Endothelial cell of umbilical vein (primary cell): ENCODE results near the gene ZFYVE28. TPM values are rescaled to one million over a fixed set of nuclear protein-coding genes. Genes with fewer than 3 reads are reported as not detected.

Source experiments
- BruUV-seq: library from RNA; stranded (reverse); fragments of 400-500 nt; replicated peaks from 2 replicates; lab custom pipeline; 2021; lab: Mats Ljungman, UMichigan
- CTCF ChIA-PET: fragments of 300-600, 350-600 bp; sonication (Branson Sonifier 250); formaldehyde crosslinking; loops from one replicate; lab custom pipeline; 2021; ENCODE audit warnings: antibody characterized with exemption, inconsistent platforms; lab: Charles Lee
- POLR2A ChIA-PET: fragments of 300-600, 350-600 bp; sonication (Branson Sonifier 250); formaldehyde crosslinking; loops from one replicate; lab custom pipeline; 2021; ENCODE audit warnings: antibody characterized with exemption, inconsistent platforms; lab: Charles Lee
- DNase-seq: peaks from one replicate; pipeline ENCODE4 v3.0.0-alpha.2; 2011; ENCODE audit warnings: low read depth, low spot score
- FAIRE-seq: peaks from 2 replicates; lab custom pipeline; 2011; peaks lifted over from hg19 to GRCh38; lab: Jason Lieb, UNC
- H2AFZ ChIP-seq: 2 replicates; pipeline ENCODE4 v1.6.0; 2012; ENCODE audit warnings: low read depth, low read length, control low read depth, inconsistent platforms
- H3K27ac ChIP-seq: 2 replicates; pipeline ENCODE4 v1.5.1; 2011; ENCODE audit warnings: low read depth, mild to moderate bottlenecking, control low read depth, low read length, moderate library complexity; ENCODE audit not compliant: insufficient read depth
- H3K27me3 ChIP-seq, 2 experiments: 2 replicates each; pipeline versions ENCODE4 v1.6.0 to v1.6.1; 2011; ENCODE audit warnings: low read length in 2 of 2, mixed read lengths in 1 of 2; ENCODE audit not compliant: control insufficient read depth in 2 of 2, insufficient read depth in 2 of 2
- H3K36me3 ChIP-seq, 2 experiments: 2 replicates in 1 of 2; 3 replicates in 1 of 2; pipeline ENCODE4 v1.5.1; 2011; ENCODE audit warnings: low read length in 2 of 2, mild to moderate bottlenecking in 1 of 2, moderate library complexity in 1 of 2; ENCODE audit not compliant: control insufficient read depth in 2 of 2, insufficient read depth in 2 of 2; ENCODE audit errors: extremely low read depth in 1 of 2
- H3K4me1 ChIP-seq: 3 replicates; pipeline ENCODE4 v1.5.1; 2011; ENCODE audit warnings: mild to moderate bottlenecking, low read length; ENCODE audit not compliant: control insufficient read depth, insufficient read depth; ENCODE audit errors: extremely low read depth
- H3K4me2 ChIP-seq: 2 replicates; pipeline ENCODE4 v1.6.1; 2011; ENCODE audit warnings: low read length, control low read depth, mixed read lengths; ENCODE audit not compliant: insufficient read depth
- H3K4me3 ChIP-seq, 3 experiments: fragments of 200-600 bp in 1 of 3; sonication (generic), shearing (Covaris generic) in 1 of 3; replicated peaks in 1 of 3; 2 replicates each; pipeline ENCODE4 v1.5.1; 2011 to 2016; ENCODE audit warnings: control low read depth in 3 of 3, low read length in 3 of 3, mild to moderate bottlenecking in 2 of 3, inconsistent platforms in 1 of 3, low read depth in 1 of 3, moderate library complexity in 1 of 3; ENCODE audit not compliant: insufficient read depth in 1 of 3
- H3K79me2 ChIP-seq: 2 replicates; pipeline ENCODE4 v1.6.0; 2012; ENCODE audit warnings: low read length, inconsistent platforms; ENCODE audit not compliant: control insufficient read depth, insufficient read depth
- H3K9ac ChIP-seq: replicated peaks from 2 replicates; pipeline ENCODE3; 2011; ENCODE audit warnings: low read length, control low read depth; ENCODE audit not compliant: insufficient read depth; ENCODE audit errors: extremely low read depth
- H3K9me1 ChIP-seq: replicated peaks from 3 replicates; pipeline ENCODE4 v1.6.0; 2011; ENCODE audit warnings: mild to moderate bottlenecking, low read length; ENCODE audit not compliant: control insufficient read depth, insufficient read depth; ENCODE audit errors: extremely low read depth
- H3K9me3 ChIP-seq: replicated peaks from 2 replicates; pipeline ENCODE4 v1.5.1; 2012; ENCODE audit warnings: low read length, inconsistent platforms; ENCODE audit not compliant: control insufficient read depth, insufficient read depth
- H4K20me1 ChIP-seq: replicated peaks from 2 replicates; pipeline ENCODE3; 2011; ENCODE audit warnings: mild to moderate bottlenecking, low read length; ENCODE audit not compliant: control insufficient read depth, insufficient read depth; ENCODE audit errors: extremely low read depth
- CTCF ChIP-seq, 2 donors: IDR thresholded peaks; 1 replicate in 1 of 2; 2 replicates in 1 of 2; pipeline ENCODE4 v1.5.1; 2011; ENCODE audit warnings: low read length in 2 of 2, mild to moderate bottlenecking in 2 of 2, moderate library complexity in 2 of 2, control low read depth in 1 of 2, inconsistent platforms in 1 of 2, low read depth in 1 of 2; ENCODE audit not compliant: insufficient read depth in 1 of 2; ENCODE audit errors: extremely low read depth in 1 of 2
- EZH2 ChIP-seq: IDR thresholded peaks from 2 replicates; pipeline ENCODE4 v1.6.1; 2012; ENCODE audit warnings: borderline replicate concordance, low read depth, mild to moderate bottlenecking, moderate library complexity, low read length, inconsistent platforms; ENCODE audit not compliant: severe bottlenecking
- FOS ChIP-seq: IDR thresholded peaks from 2 replicates; pipeline ENCODE4 v1.6.1; 2011; ENCODE audit warnings: mild to moderate bottlenecking, low read length, moderate library complexity, borderline replicate concordance; ENCODE audit not compliant: insufficient read depth
- GATA2 ChIP-seq: IDR thresholded peaks from 2 replicates; pipeline ENCODE4 v1.7.0; 2011; ENCODE audit warnings: low read depth, mild to moderate bottlenecking, moderate library complexity, mixed read lengths, low read length; ENCODE audit not compliant: insufficient read length, insufficient read depth
- JUN ChIP-seq: IDR thresholded peaks from 2 replicates; pipeline ENCODE4 v1.6.1; 2011; ENCODE audit warnings: borderline replicate concordance, low read depth; ENCODE audit not compliant: insufficient read length, insufficient read depth
- MYC ChIP-seq: IDR thresholded peaks from one replicate; pipeline ENCODE4 v1.6.1; 2011; ENCODE audit warnings: mild to moderate bottlenecking, low read depth, low read length
- POLR2A ChIP-seq: IDR thresholded peaks from 2 replicates; pipeline ENCODE4 v1.6.1; 2012; ENCODE audit warnings: low read depth, mild to moderate bottlenecking, control low read depth, low read length
- POLR2AphosphoS5 ChIP-seq: IDR thresholded peaks from 2 replicates; pipeline ENCODE4 v1.6.1; 2012; ENCODE audit warnings: low read depth, mild to moderate bottlenecking, control low read depth, low read length, moderate library complexity; ENCODE audit not compliant: insufficient read depth
- dilution Hi-C: fragments of 300-500 bp; cut with MboI; formaldehyde crosslinking; loops from one replicate; pipeline ENCODE4 v1.15.0; 2019; ENCODE audit warnings: low sequenced_read_pairs; ENCODE audit not compliant: extremely low pct_ligation_motif_present
- intact Hi-C: fragments of 100-400 bp; cut with micrococcal nuclease; formaldehyde crosslinking; loops from one replicate; pipeline ENCODE4 v1.10.0; 2022
- polyA plus RNA-seq, 4 experiments: library from polyadenylated mRNA; depleted of rRNA in 3 of 4; stranded (reverse) in 3 of 4; unstranded in 1 of 4; fragments of >200 nt; gene quantifications; 2 replicates each; pipeline versions ENCODE4 v1.2.1 to v1.2.3, GENCODE V29; 2011 to 2012; ENCODE audit warnings: missing spikeins in 1 of 4
- total RNA-seq: library from RNA; stranded (reverse); gene quantifications from 2 replicates; pipeline ENCODE4 v1.2.3, GENCODE V29; 2021
- TF ChIP-seq, protein P1 (sequence below): IDR thresholded peaks from 2 replicates; pipeline ENCODE4 v1.6.1; 2011; ENCODE audit not compliant: insufficient read depth, insufficient read length

ZFYVE28 gene
- total and polyA plus RNA-seq, 2 donors (not counting 3 experiments of a cell fraction or from before 2014, with no cell fraction given) = 5.8 to 7.1 TPM

GRCh38 chr4:2320152-2320551 lies 98.3 kb downstream of the ZFYVE28 start:
- intact Hi-C loops (no loop called here), dilution Hi-C loops (no loop called here)
- ChIA-PET POLR2A (no interaction called here), CTCF (interaction anchor here (0.8 to 1.6 kb wide), 2 partner anchors 9 to 15 kb away, joined by 3 to 4 read pairs; no protein-coding TSS in a partner anchor)
- H3K4me1 ChIP-seq = no peaks in the 10 kb centered on the region
- H3K4me3 ChIP-seq = no peak overlapping the region
- no peaks in the 10 kb centered on the region for H3K27me3 ChIP-seq
- H4K20me1 ChIP-seq = no peaks in the 10 kb centered on the region
- H3K27ac ChIP-seq = no peak overlapping the region
- FAIRE-seq (no peak), DNase-seq (no peak)
- H3K4me2 ChIP-seq = no peak overlapping the region
- BruUV-seq = no TSS peak
- H3K9ac ChIP-seq = no peak overlapping the region
- no peaks in the 10 kb centered on the region for H3K79me2 ChIP-seq
- H3K36me3 ChIP-seq = no peaks in the 10 kb centered on the region
- H3K9me3 ChIP-seq = no peaks in the 10 kb centered on the region
- no peak overlapping the region for H2AFZ ChIP-seq
- TF ChIP-seq, protein P1, sequence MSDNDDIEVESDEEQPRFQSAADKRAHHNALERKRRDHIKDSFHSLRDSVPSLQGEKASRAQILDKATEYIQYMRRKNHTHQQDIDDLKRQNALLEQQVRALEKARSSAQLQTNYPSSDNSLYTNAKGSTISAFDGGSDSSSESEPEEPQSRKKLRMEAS = no peak
- TF ChIP-seq CTCF (IDR thresholded peaks at IDR 0.05; ENCODE audit: extremely low read depth in 1 of 2, insufficient read depth in 1 of 2, low read depth in 1 of 2, low read length in 2 of 2) = no peak
- no peak for TF ChIP-seq POLR2AphosphoS5
- TF ChIP-seq GATA2 = no peak
- no peak for TF ChIP-seq FOS
- no peak for TF ChIP-seq EZH2
- TF ChIP-seq JUN = no peak
- no peak for TF ChIP-seq MYC
- no peak for TF ChIP-seq POLR2A
- no peaks in the 10 kb centered on the region for H3K9me1 ChIP-seq
